Measurements from ENCODE around the gene FLYWCH2. TPM values are rescaled to one million over a fixed set of nuclear protein-coding genes. Genes with fewer than 3 reads are reported as not detected.

Gene FLYWCH2
- total and polyA plus RNA-seq, 2 of the 8 experiments (the other 6 are each of a cell fraction or from before 2014, with no cell fraction given) = 16.4 to 30.7 TPM

GRCh38 chr16:2926650-2926999 is 43.6 kb downstream of the FLYWCH2 start (continued):
- TF ChIP-seq CHD7 (IDR thresholded peaks at IDR 0.05; ENCODE audit: insufficient replicate concordance, low read length) = no peak
- no peak for TF ChIP-seq BCL11A (IDR thresholded peaks at IDR 0.05; ENCODE audit: low read depth in 2 of 2, low read length in 2 of 2)
- TF ChIP-seq ATF2 (IDR thresholded peaks at IDR 0.05; ENCODE audit: low read length) = no peak
- no peak for TF ChIP-seq HDAC6 (IDR thresholded peaks at IDR 0.05; ENCODE audit: low read depth, low read length)
